ENCODE data around the gene TTLL13. TPM values are rescaled to one million over a fixed set of nuclear protein-coding genes. Genes with fewer than 3 reads are reported as not detected.
A peak's percentile ranks its signal among the peaks of the same experiment; 100 is the strongest.

Gene TTLL13
- total RNA-seq, 2 donors from 2014 or later, result not detected

DNA sequence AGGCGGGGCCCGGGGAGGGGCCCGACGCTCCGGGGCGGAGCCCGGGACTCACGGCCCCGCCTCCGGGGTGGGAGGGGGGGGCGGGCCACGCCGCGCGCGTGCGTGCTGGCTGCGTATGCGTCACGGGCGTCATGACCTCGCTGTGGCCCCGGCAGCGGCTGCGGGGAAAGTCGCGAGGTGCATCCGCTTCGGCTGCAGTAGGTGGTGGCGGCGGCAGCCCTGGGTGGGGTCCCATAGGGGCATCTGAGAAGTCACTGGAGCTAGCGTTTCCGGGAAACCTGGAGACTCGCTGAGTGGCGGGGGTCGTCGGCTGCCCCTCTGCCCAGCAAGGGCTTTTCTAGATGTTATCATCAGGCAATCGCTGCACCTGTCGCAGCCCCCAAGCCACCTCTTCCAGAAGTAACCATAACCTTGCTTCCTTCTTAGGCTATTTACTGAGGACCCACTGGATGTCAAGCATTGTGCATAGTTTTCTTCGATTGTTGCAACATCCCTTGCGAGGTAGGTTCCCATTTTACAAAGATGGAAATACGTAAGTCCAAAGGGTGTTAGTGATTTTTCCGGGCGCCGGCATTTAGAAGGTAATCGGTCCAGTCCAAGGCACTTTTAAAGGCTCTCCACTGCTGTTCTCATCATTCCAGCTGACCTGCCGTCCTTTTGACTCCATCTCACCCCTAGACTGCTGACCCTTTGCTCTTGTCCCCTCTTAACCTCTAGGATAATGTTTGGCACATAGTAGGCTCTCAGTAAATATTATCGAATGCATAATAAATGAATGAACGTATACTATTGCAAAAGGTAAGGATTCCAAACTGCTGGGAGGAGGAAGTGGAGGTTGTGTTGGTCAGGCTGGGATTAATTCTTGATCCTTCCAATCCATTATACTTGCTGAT lies 15.0 kb upstream of the TTLL13 start, which contains the start of gene GDPGP1:
Gene GDPGP1 (plus strand): TSS at position 114 of the 893 bp plus-strand sequence. CDS start 6,700 bp downstream, outside the sequence.
- Histone ChIP-seq H3K4me1 (ENCODE audit: control insufficient read depth in 1 of 2, low read depth in 2 of 2) (peaks cover 27 to 39% of the 10 kb centered on the region in 2 donors), H3K9me3 (no peaks in the 10 kb centered on the region), H3K27me3 (replicated peaks; ENCODE audit: insufficient read depth) (no peaks in the 10 kb centered on the region), H3K36me3 (peaks cover 8% of the 10 kb centered on the region), H3K4me3 (peak within 1 kb of the TSS; percentile 86), H3K27ac (peak within 1 kb of the TSS; percentile 88 to 92)
- ATAC-seq (ENCODE audit: insufficient number of reproducible peaks, low FRiP score, low read depth), result no peak
- TF ChIP-seq, protein P1, sequence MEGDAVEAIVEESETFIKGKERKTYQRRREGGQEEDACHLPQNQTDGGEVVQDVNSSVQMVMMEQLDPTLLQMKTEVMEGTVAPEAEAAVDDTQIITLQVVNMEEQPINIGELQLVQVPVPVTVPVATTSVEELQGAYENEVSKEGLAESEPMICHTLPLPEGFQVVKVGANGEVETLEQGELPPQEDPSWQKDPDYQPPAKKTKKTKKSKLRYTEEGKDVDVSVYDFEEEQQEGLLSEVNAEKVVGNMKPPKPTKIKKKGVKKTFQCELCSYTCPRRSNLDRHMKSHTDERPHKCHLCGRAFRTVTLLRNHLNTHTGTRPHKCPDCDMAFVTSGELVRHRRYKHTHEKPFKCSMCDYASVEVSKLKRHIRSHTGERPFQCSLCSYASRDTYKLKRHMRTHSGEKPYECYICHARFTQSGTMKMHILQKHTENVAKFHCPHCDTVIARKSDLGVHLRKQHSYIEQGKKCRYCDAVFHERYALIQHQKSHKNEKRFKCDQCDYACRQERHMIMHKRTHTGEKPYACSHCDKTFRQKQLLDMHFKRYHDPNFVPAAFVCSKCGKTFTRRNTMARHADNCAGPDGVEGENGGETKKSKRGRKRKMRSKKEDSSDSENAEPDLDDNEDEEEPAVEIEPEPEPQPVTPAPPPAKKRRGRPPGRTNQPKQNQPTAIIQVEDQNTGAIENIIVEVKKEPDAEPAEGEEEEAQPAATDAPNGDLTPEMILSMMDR (IDR thresholded peaks at IDR 0.05), result no peak
- DNase-seq (ENCODE audit: low spot score), result no peak

DNA sequence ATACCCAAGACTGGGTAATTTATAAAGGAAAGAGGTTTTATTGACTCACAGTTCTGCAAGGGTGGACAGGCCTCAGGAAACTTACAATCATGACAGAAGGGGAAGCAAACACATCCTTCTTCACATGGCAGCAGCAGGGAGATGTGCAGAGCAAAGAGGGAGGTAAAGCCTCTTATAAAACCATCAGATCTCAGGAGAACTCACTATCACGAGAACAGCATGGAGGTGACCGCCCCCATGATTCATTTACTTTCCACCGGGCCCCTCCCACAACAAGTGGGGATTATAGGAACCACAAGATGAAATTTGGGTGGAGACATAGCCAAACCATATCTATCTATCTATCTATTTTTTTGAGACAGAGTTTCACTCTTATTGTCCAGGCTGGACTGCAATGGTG lies 10.0 kb upstream of the TTLL13 start:
- TF ChIP-seq, protein P1 (IDR thresholded peaks at IDR 0.05), result no peak
- ATAC-seq (ENCODE audit: insufficient number of reproducible peaks, low FRiP score, low read depth) (no peak), DNase-seq (ENCODE audit: low spot score) (no peak)
- no peak overlapping the region for H3K27ac ChIP-seq
- H3K4me1 ChIP-seq (ENCODE audit: control insufficient read depth in 1 of 2, low read depth in 2 of 2), result peaks cover 6% of the 10 kb centered on the region in 2 donors
- no peak overlapping the region for H3K4me3 ChIP-seq
- no peaks in the 10 kb centered on the region for H3K27me3 ChIP-seq (replicated peaks; ENCODE audit: insufficient read depth)
- no peaks in the 10 kb centered on the region for H3K9me3 ChIP-seq
- no peaks in the 10 kb centered on the region for H3K36me3 ChIP-seq

DNA sequence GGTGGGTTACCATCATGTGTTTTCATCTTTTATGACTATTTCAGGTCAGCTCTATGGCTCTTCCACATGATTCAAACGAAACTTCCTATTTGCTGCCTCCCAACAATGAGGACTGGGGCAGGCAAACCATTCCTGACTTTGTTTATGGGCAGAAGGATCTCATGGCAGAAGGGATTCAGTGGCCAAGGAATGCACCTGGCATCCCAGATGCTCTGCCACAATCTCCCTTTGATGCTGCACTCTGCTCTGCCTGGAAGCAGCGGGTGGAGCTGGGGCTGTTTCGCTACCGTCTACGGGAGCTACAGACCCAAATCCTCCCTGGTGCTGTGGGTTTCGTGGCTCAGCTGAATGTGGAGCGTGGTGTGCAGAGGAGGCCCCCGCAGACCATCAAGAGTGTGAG lies 8.5 kb upstream of the TTLL13 start:
- H3K4me3 ChIP-seq, result no peak overlapping the region
- H3K27me3 ChIP-seq (replicated peaks; ENCODE audit: insufficient read depth), result no peaks in the 10 kb centered on the region
- no peak overlapping the region for H3K27ac ChIP-seq
- H3K9me3 ChIP-seq, result no peaks in the 10 kb centered on the region
- DNase-seq (ENCODE audit: low spot score) (no peak), ATAC-seq (ENCODE audit: insufficient number of reproducible peaks, low FRiP score, low read depth) (no peak)
- no peaks in the 10 kb centered on the region for H3K36me3 ChIP-seq
- TF ChIP-seq, protein P1 (IDR thresholded peaks at IDR 0.05), result no peak
- no peaks in the 10 kb centered on the region for H3K4me1 ChIP-seq (ENCODE audit: control insufficient read depth in 1 of 2, low read depth in 2 of 2)

DNA sequence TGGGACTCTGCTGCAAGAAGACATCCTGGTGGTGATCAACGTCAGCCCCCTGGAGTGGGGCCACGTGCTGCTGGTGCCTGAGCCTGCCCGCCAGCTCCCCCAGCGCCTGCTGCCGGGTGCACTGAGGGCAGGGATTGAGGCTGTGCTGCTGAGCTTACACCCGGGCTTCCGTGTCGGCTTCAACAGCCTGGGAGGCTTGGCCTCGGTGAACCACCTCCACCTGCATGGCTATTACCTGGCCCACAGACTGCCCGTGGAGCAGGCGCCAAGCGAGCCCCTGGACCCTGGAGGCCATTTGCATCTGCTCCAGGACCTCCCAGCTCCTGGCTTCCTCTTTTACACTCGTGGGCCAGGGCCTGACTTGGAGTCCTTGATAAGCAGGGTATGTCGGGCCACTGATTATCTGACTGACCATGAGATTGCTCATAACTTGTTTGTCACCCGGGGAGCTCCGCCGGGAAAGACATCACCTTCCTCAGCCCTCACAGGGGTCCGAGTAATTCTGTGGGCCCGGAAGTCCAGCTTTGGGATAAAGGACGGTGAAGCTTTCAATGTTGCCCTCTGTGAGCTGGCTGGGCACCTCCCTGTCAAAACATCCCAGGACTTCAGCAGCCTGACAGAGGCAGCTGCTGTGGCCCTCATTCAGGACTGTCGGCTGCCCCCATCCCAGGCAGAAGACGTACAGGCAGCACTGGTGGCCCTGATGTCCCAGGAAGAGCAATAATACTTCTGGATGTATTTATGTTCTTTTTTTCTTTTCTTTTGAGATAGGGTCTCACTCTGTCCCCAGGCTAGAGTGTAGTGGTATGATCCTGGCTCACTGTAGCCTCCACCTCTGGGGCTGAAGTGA lies 7.8 kb upstream of the TTLL13 start:
- DNase-seq (ENCODE audit: low spot score), result no peak

More for the DNA sequence above, 7.8 kb upstream of the TTLL13 start:
- no peak overlapping the region for H3K27ac ChIP-seq
- H3K36me3 ChIP-seq, result no peaks in the 10 kb centered on the region
- no peaks in the 10 kb centered on the region for H3K27me3 ChIP-seq (replicated peaks; ENCODE audit: insufficient read depth)
- H3K9me3 ChIP-seq, result no peaks in the 10 kb centered on the region
- ATAC-seq (ENCODE audit: insufficient number of reproducible peaks, low FRiP score, low read depth), result no peak
- no peak overlapping the region for H3K4me3 ChIP-seq
- TF ChIP-seq, protein P1 (IDR thresholded peaks at IDR 0.05), result no peak
- no peaks in the 10 kb centered on the region for H3K4me1 ChIP-seq (ENCODE audit: control insufficient read depth in 1 of 2, low read depth in 2 of 2)

Data from thoracic aorta (tissue), 2 donors.